RWPE2 (cell line): ENCODE data around the gene C2orf74.
"Not testable (repeated sequence)": the region's sequence is repeated elsewhere in the genome, so short reads cannot be mapped to it uniquely, and the experiment has no call there.

Source experiments
- ATAC-seq: fragments of 200-7000 bp; cut with Tn5 transposase; 3 replicates; pipeline ENCODE4 v1.9.1; 2021; ENCODE audit warnings: low read depth
- DNase-seq: peaks from one replicate; pipeline ENCODE4 v3.0.0-alpha.2; 2020; ENCODE audit warnings: low spot score
- H3K27ac ChIP-seq: fragments of 450-650 bp; 2 replicates; pipeline ENCODE4 v1.5.1; 2017; ENCODE audit warnings: mild to moderate bottlenecking; ENCODE audit not compliant: poor library complexity, severe bottlenecking
- H3K27me3 ChIP-seq: fragments of 250-450 bp; sonication (Bioruptor Pico); 2 replicates; pipeline ENCODE4 v1.5.1; 2021; ENCODE audit warnings: mild to moderate bottlenecking, moderate library complexity; ENCODE audit not compliant: insufficient read depth, poor library complexity, severe bottlenecking
- H3K36me3 ChIP-seq: fragments of 250-450 bp; sonication (Bioruptor Pico); 2 replicates; pipeline ENCODE4 v1.5.1; 2020; ENCODE audit warnings: low read depth, mild to moderate bottlenecking, moderate library complexity
- H3K4me1 ChIP-seq: fragments of 250-450 bp; sonication (Bioruptor Pico); 2 replicates; pipeline ENCODE4 v1.5.1; 2021; ENCODE audit warnings: mild to moderate bottlenecking, moderate library complexity; ENCODE audit not compliant: insufficient read depth, poor library complexity, severe bottlenecking
- H3K4me3 ChIP-seq: fragments of 250-450 bp; sonication (Bioruptor Pico); 2 replicates; pipeline ENCODE4 v1.5.1; 2021; ENCODE audit warnings: mild to moderate bottlenecking, moderate library complexity; ENCODE audit not compliant: severe bottlenecking
- H3K9me3 ChIP-seq: fragments of 250-450 bp; sonication (Bioruptor Pico); 2 replicates; pipeline ENCODE4 v1.5.1; 2021; ENCODE audit warnings: mild to moderate bottlenecking, moderate library complexity; ENCODE audit not compliant: severe bottlenecking
- CTCF ChIP-seq: fragments of 450-650 bp; IDR thresholded peaks from one replicate; pipeline ENCODE4 v1.5.1; 2017; ENCODE audit warnings: mild to moderate bottlenecking, moderate library complexity; ENCODE audit not compliant: poor library complexity, severe bottlenecking

C2orf74 gene

GRCh38 chr2:61157371-61158003 lies 4.5 kb upstream of the C2orf74 start:
- H3K27me3 ChIP-seq, result no peaks in the 10 kb centered on the region
- H3K4me3 ChIP-seq, result no peak overlapping the region
- H3K9me3 ChIP-seq, result no peaks in the 10 kb centered on the region
- ATAC-seq (no peak), DNase-seq (no peak)
- H3K27ac ChIP-seq, result no peak overlapping the region
- H3K4me1 ChIP-seq, result no peaks in the 10 kb centered on the region
- no peak for TF ChIP-seq CTCF
- peaks cover 33% of the 10 kb centered on the region for H3K36me3 ChIP-seq

GRCh38 chr2:61158356-61158955 lies 3.5 kb upstream of the C2orf74 start:
- DNase-seq, result no peak
- no peak for ATAC-seq

GRCh38 chr2:61162721-61163120 lies 733 bp downstream of the C2orf74 start:
- DNase-seq, result no peak
- ATAC-seq, result no peak
- peaks cover 75% of the 10 kb centered on the region for H3K36me3 ChIP-seq

More at GRCh38 chr2:61158356-61158955, 3.5 kb upstream of the C2orf74 start:
- no peak for TF ChIP-seq CTCF
- Histone ChIP-seq H3K27ac (no peak overlapping the region), H3K27me3 (no peaks in the 10 kb centered on the region), H3K4me1 (no peaks in the 10 kb centered on the region), H3K4me3 (no peak overlapping the region), H3K36me3 (peaks cover 42% of the 10 kb centered on the region), H3K9me3 (no peaks in the 10 kb centered on the region)

DNA sequence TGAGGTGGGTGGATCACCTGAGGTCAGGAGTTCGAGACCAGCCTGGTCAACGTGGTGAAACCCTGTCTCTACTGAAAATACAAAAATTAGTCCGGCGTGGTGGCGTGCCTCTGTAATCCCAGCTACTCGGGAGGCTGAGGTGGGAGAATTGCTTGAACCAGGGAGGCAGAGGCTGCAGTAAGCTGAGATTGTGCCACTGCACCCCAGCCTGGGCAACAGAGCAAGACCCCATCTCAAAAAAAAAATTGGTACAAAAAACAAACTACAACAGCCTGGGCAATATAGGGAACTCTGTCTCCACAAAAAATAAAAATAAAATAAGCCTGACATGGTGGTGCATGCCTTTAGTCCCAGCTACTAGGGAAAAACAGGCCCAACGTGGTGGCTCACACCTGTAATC lies 3.1 kb downstream of the C2orf74 start:
- H3K4me3 ChIP-seq, ATAC-seq: not testable (repeated sequence)
- peaks cover 60% of the 10 kb centered on the region for H3K36me3 ChIP-seq

More at GRCh38 chr2:61162721-61163120, 733 bp downstream of the C2orf74 start:
- Histone ChIP-seq H3K4me3 (no peak overlapping the region), H3K27me3 (no peaks in the 10 kb centered on the region), H3K4me1 (no peaks in the 10 kb centered on the region), H3K9me3 (no peaks in the 10 kb centered on the region), H3K27ac (no peak overlapping the region)
- no peak for TF ChIP-seq CTCF

DNA sequence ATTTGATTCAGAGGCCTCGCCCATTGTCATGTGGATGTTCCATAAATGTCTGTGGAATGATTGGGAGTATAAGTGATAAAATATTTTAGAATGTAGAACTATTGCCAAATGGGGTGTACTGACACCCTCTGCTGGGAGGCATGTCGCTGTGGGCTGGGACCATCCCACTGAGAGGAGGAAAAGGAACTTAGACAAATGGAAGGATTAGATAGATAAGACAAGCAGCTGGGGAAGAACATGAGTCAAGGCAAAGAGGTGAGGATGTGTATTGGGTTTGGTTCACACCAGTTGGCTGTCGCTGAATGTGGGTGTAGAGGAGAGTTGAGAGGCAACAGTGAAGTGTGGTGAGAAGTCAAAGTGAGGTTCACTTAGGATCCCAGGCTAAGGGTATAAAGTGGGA lies 4.0 kb downstream of the C2orf74 start:
- Histone ChIP-seq H3K4me3 (no peak overlapping the region), H3K9me3 (no peaks in the 10 kb centered on the region), H3K36me3 (peaks cover 52% of the 10 kb centered on the region), H3K27ac (no peak overlapping the region), H3K4me1 (no peaks in the 10 kb centered on the region), H3K27me3 (no peaks in the 10 kb centered on the region)
- ATAC-seq, result no peak
- DNase-seq, result no peak
- no peak for TF ChIP-seq CTCF

More for the DNA sequence above, 3.1 kb downstream of the C2orf74 start:
- not testable (repeated sequence) for DNase-seq, H3K4me1 ChIP-seq, H3K9me3 ChIP-seq, H3K27me3 ChIP-seq, H3K27ac ChIP-seq
